IMR-90 (cell line): Measurements from ENCODE around the gene CBL. TPM values are rescaled to one million over a fixed set of nuclear protein-coding genes. Genes with fewer than 3 reads are reported as not detected.
A peak's percentile ranks its signal among the peaks of the same experiment; 100 is the strongest.

Experiments used
- ATAC-seq: fragments of 200-7000 bp; cut with Tn5 transposase; 2 replicates; pipeline ENCODE4 v1.9.1; 2020; ENCODE audit warnings: low read depth, mild to moderate bottlenecking, moderate library complexity
- BruUV-seq: library from RNA; stranded (reverse); fragments of 400-500 nt; replicated peaks from 2 replicates; lab custom pipeline; 2021; lab: Mats Ljungman, UMichigan
- CTCF ChIA-PET: fragments of 300-600 bp; formaldehyde crosslinking; extraction: SDS; loops from one replicate; lab custom pipeline; 2021; ENCODE audit warnings: antibody characterized with exemption; lab: Yijun Ruan, JAX
- POLR2A ChIA-PET: fragments of 300-600 bp; sonication (Branson Sonifier 250); formaldehyde crosslinking; loops from one replicate; lab custom pipeline; 2022; ENCODE audit warnings: antibody characterized with exemption; ENCODE audit not compliant: unreplicated experiment; lab: Charles Lee
- DNase-seq: peaks from one replicate; pipeline ENCODE4 v3.0.0; 2013
- H2AFZ ChIP-seq: replicated peaks from 2 replicates; pipeline ENCODE3; 2013; ENCODE audit warnings: low read length, mild to moderate bottlenecking; ENCODE audit not compliant: poor library complexity
- H2AK5ac ChIP-seq: 2 replicates; pipeline ENCODE4 v1.6.1; 2013; ENCODE audit warnings: low read depth, low read length, inconsistent platforms
- H2AK9ac ChIP-seq: replicated peaks from 2 replicates; pipeline ENCODE3; 2013; ENCODE audit warnings: mild to moderate bottlenecking, low read depth, low read length, moderate library complexity; ENCODE audit not compliant: poor library complexity
- H2BK120ac ChIP-seq: 2 replicates; pipeline ENCODE4 v1.6.1; 2013; ENCODE audit warnings: low read depth, low read length, inconsistent platforms
- H2BK15ac ChIP-seq: 3 replicates; pipeline ENCODE4 v1.6.1; 2013; ENCODE audit warnings: low read depth, low read length, inconsistent platforms
- H2BK20ac ChIP-seq: 2 replicates; pipeline ENCODE4 v1.6.1; 2013; ENCODE audit warnings: low read depth, mild to moderate bottlenecking, inconsistent platforms, low read length, moderate library complexity
- H2BK5ac ChIP-seq: 2 replicates; pipeline ENCODE4 v1.6.1; 2013; ENCODE audit warnings: mild to moderate bottlenecking, low read depth, low read length, inconsistent platforms; ENCODE audit not compliant: poor library complexity, severe bottlenecking
- H3K14ac ChIP-seq: replicated peaks from 2 replicates; pipeline ENCODE4 v1.6.1; 2013; ENCODE audit warnings: low read depth, low read length, inconsistent platforms
- H3K18ac ChIP-seq: 2 replicates; pipeline ENCODE4 v1.6.1; 2013; ENCODE audit warnings: low read depth, low read length, control low read depth
- H3K23ac ChIP-seq: 2 replicates; pipeline ENCODE4 v1.6.1; 2013; ENCODE audit warnings: low read depth, low read length, inconsistent platforms
- H3K27ac ChIP-seq: 2 replicates; pipeline ENCODE4 v1.5.1; 2013; ENCODE audit warnings: mild to moderate bottlenecking, control low read depth, low read length; ENCODE audit not compliant: insufficient read depth
- H3K27me3 ChIP-seq: 2 replicates; pipeline ENCODE4 v1.6.1; 2013; ENCODE audit warnings: low read length; ENCODE audit not compliant: control insufficient read depth, insufficient read depth
- H3K36me3 ChIP-seq: 2 replicates; pipeline ENCODE4 v1.6.1; 2013; ENCODE audit warnings: low read length, mixed read lengths; ENCODE audit not compliant: control insufficient read depth, insufficient read depth
- H3K4ac ChIP-seq: 2 replicates; pipeline ENCODE4 v1.6.1; 2013; ENCODE audit warnings: low read depth, low read length, inconsistent platforms
- H3K4me1 ChIP-seq: 2 replicates; pipeline ENCODE4 v1.6.1; 2013; ENCODE audit warnings: low read length, mixed read lengths; ENCODE audit not compliant: control insufficient read depth, insufficient read depth
- H3K4me2 ChIP-seq: 2 replicates; pipeline ENCODE4 v1.6.1; 2013; ENCODE audit warnings: low read depth, mild to moderate bottlenecking, control low read depth, low read length, moderate library complexity
- H3K4me3 ChIP-seq: 2 replicates; pipeline ENCODE4 v1.5.1; 2013; ENCODE audit warnings: low read depth, mild to moderate bottlenecking, control low read depth, low read length, moderate library complexity; ENCODE audit not compliant: insufficient read depth
- H3K56ac ChIP-seq: 2 replicates; pipeline ENCODE4 v1.6.1; 2013; ENCODE audit warnings: low read length, inconsistent platforms; ENCODE audit not compliant: insufficient read depth; ENCODE audit errors: extremely low read depth
- H3K79me1 ChIP-seq, 2 experiments: 2 replicates each; pipeline ENCODE4 v1.6.1; 2013; ENCODE audit warnings: low read length in 2 of 2, inconsistent platforms in 1 of 2, low read depth in 1 of 2
- H3K9ac ChIP-seq: 2 replicates; pipeline ENCODE4 v1.6.1; 2013; ENCODE audit warnings: low read depth, low read length, control low read depth
- H3K9me1 ChIP-seq: 2 replicates; pipeline ENCODE4 v1.6.1; 2013; ENCODE audit warnings: low read length, inconsistent platforms; ENCODE audit not compliant: insufficient read depth
- H3K9me3 ChIP-seq: 2 replicates; pipeline ENCODE4 v1.6.1; 2013; ENCODE audit warnings: low read length; ENCODE audit not compliant: control insufficient read depth, insufficient read depth
- H4K20me1 ChIP-seq: 2 replicates; pipeline ENCODE4 v1.6.1; 2013; ENCODE audit warnings: low read length, inconsistent platforms; ENCODE audit not compliant: insufficient read depth
- H4K5ac ChIP-seq: 2 replicates; pipeline ENCODE4 v1.6.1; 2013; ENCODE audit warnings: mild to moderate bottlenecking, low read depth, low read length, control low read depth
- H4K8ac ChIP-seq, 2 experiments: 2 replicates each; pipeline ENCODE4 v1.6.1; 2013; ENCODE audit warnings: low read depth in 2 of 2, low read length in 2 of 2, control low read depth in 1 of 2, inconsistent platforms in 1 of 2
- H4K91ac ChIP-seq: 2 replicates; pipeline ENCODE4 v1.6.1; 2013; ENCODE audit warnings: low read depth, low read length, inconsistent platforms; ENCODE audit not compliant: insufficient read depth
- CTCF ChIP-seq: conservative IDR thresholded peaks from 2 replicates; pipeline ENCODE4 v1.5.1; 2012; ENCODE audit warnings: mild to moderate bottlenecking, low read depth, low read length, improper control_type of control experiment
- MXI1 ChIP-seq: IDR thresholded peaks from 2 replicates; pipeline ENCODE4 v1.6.1; 2012; ENCODE audit warnings: low read depth, mild to moderate bottlenecking, low read length, moderate library complexity, borderline replicate concordance
- RFX5 ChIP-seq: IDR thresholded peaks from 2 replicates; pipeline ENCODE4 v1.8.0; 2012; ENCODE audit warnings: low read depth, mild to moderate bottlenecking, low read length, moderate library complexity
- WGBS, 2 experiments: methylation state at CpG; one replicate each; pipeline versions ENCODE4 v1.1.5 to v1.1.7; 2013; ENCODE audit warnings: missing lambda C conversion rate in 2 of 2; ENCODE audit not compliant: insufficient read length in 1 of 2; ENCODE audit errors: extremely low coverage in 2 of 2; 5-methylcytosine and 5-hydroxymethylcytosine counted together
- dilution Hi-C: fragments of 300-500 bp; cut with HindIII; formaldehyde crosslinking; loops from one replicate; pipeline ENCODE4 v1.14.3; 2018; ENCODE audit warnings: low sequenced_read_pairs; ENCODE audit not compliant: unreplicated experiment
- in situ Hi-C: fragments of 300-500 bp; cut with MboI; formaldehyde crosslinking; loops from 3 replicates; pipeline ENCODE4 v1.14.3; 2019; ENCODE audit warnings: low sequenced_read_pairs, inconsistent platforms, mixed read lengths
- intact Hi-C: fragments of 100-400 bp; cut with micrococcal nuclease; formaldehyde crosslinking; loops from 2 replicates; pipeline ENCODE4 v1.10.0; 2022
- polyA plus RNA-seq, 3 experiments: library from polyadenylated mRNA; depleted of rRNA; stranded (reverse); fragments of >200 nt; gene quantifications; 2 replicates each; pipeline ENCODE4 v1.2.3, GENCODE V29; 2012; ENCODE audit warnings: low replicate concordance in 1 of 3
- total RNA-seq: library from RNA; depleted of rRNA; stranded (reverse); fragments of >200 nt; gene quantifications from 2 replicates; pipeline ENCODE4 v1.2.3, GENCODE V29; 2012
- TF ChIP-seq, protein P1 (sequence below): fragments of 150-350 bp; IDR thresholded peaks from 2 replicates; pipeline ENCODE4 v1.6.1; 2017; ENCODE audit warnings: mild to moderate bottlenecking, antibody characterized with exemption, low read length, low read depth

The CBL gene
- total and polyA plus RNA-seq, 2 of the 4 experiments (the other 2 are of a cell fraction): 6.1 to 11.8 TPM

GRCh38 chr11:119337581-119338317, 131.6 kb downstream of the CBL start:
- H4K20me1 ChIP-seq: peaks cover 5% of the 10 kb centered on the region; the same call in 1 of the 2 replicates
- in situ Hi-C loops (no loop called here), dilution Hi-C loops (no loop called here), intact Hi-C loops (loop anchor here (1.0 to 5.0 kb wide), 8 partner anchors 17 to 242 kb away; partner anchors contain the start of genes ABCG4 and CBL)
- H3K27me3 ChIP-seq: no peaks in the 10 kb centered on the region
- H2BK5ac ChIP-seq: peak overlapping the region; percentile 93
- H2BK20ac ChIP-seq: peak overlapping the region; percentile 87
- H3K27ac ChIP-seq: peak overlapping the region; percentile 96
- H3K9ac ChIP-seq: peak overlapping the region; percentile 79
- peak overlapping the region; percentile 99 for H4K91ac ChIP-seq
- H3K18ac ChIP-seq: peak overlapping the region; percentile 68
- H3K23ac ChIP-seq: peak overlapping the region; percentile 94
- peak overlapping the region; percentile 97 for H2AK5ac ChIP-seq
- TF ChIP-seq RFX5 (no peak), MXI1 (0 out of 2 replicates have a peak, but pooled peaks have one; percentile 3), CTCF (no peak)
- TF ChIP-seq, protein P1, sequence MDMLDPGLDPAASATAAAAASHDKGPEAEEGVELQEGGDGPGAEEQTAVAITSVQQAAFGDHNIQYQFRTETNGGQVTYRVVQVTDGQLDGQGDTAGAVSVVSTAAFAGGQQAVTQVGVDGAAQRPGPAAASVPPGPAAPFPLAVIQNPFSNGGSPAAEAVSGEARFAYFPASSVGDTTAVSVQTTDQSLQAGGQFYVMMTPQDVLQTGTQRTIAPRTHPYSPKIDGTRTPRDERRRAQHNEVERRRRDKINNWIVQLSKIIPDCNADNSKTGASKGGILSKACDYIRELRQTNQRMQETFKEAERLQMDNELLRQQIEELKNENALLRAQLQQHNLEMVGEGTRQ: peak; percentile 77
- H3K4me3 ChIP-seq: peak overlapping the region; percentile 11
- peaks cover 26% of the 10 kb centered on the region for H3K4me1 ChIP-seq
- peak overlapping the region; percentile 82; the same call in 2 of the 3 replicates for H2BK15ac ChIP-seq
- H3K36me3 ChIP-seq: peaks cover 2% of the 10 kb centered on the region; the same call in 1 of the 2 replicates
- no TSS peak for BruUV-seq
- DNase-seq: peak; percentile 90
- ATAC-seq: peak; percentile 51
- H3K56ac ChIP-seq: peak overlapping the region; percentile 96
- peak overlapping the region; percentile 75 for H3K4me2 ChIP-seq
- H3K4ac ChIP-seq: peak overlapping the region; percentile 98
- peaks cover 14% of the 10 kb centered on the region for H3K9me1 ChIP-seq
- peak overlapping the region; percentile 62 for H4K5ac ChIP-seq
- ChIA-PET CTCF (interaction anchor here (0.7 to 2.0 kb wide), 20 partner anchors 12 to 270 kb away, joined by 3 to 20 read pairs (median 5); partner anchors contain the start of genes DPAGT1, MCAM and VPS11), POLR2A (interaction anchor here (0.6 to 1.9 kb wide), 8 partner anchors 13 to 553 kb away, joined by 3 to 8 read pairs (median 5); partner anchors contain the start of genes CBL, DPAGT1 and MCAM)
- peak overlapping the region; percentile 64 to 95 for H4K8ac ChIP-seq
- peaks cover 17 to 42% of the 10 kb centered on the region in 2 experiments; a peak in 3 of 4 replicates for H3K79me1 ChIP-seq
- H2AK9ac ChIP-seq: peak overlapping the region; percentile 100
- peak overlapping the region; percentile 98 for H3K14ac ChIP-seq
- H2AFZ ChIP-seq: peak overlapping the region; percentile 92
- no peaks in the 10 kb centered on the region for H3K9me3 ChIP-seq
- peak overlapping the region; percentile 96 for H2BK120ac ChIP-seq
- WGBS, 2 experiments: 0% methylated on average over 2 of the region's 9 CpGs; no CpG with 5 or more reads in 1 of the 2 experiments
